ENCODE measurements around the gene TRAF3IP3. TPM values are rescaled to one million over a fixed set of nuclear protein-coding genes. Genes with fewer than 3 reads are reported as not detected.

TRAF3IP3 gene
- total RNA-seq, 1 experiment from 2014 or later, result not detected

DNA sequence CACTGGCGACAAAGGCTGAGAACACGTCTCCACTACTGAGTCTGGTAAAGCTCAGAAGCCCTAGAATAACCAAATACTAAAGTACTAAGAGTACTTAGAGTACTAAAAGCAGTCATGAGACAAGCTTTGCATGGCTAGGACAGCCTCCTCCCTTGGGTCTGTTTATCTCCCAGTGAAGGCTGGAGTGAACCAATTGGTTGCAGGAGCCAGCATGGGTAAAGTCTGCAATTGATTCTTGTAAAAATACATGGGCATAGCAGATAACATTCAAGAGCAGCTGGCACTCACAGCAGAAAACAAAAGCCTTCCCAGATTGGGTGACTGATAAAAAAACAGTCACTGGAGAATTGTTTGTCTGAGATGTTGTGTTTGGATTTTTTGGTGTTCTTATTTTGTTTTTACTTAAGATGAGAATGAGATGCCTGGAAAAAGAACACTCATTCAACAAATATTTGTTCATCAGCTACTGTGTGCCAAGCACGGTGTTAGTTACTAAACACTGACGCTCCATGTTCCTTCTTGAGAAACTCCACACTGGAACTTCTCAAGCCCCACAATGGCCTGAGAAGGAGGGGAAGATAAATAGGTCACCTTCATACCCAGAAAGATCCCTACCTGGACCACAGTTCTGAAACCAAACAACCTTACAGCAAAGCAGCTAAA lies 46.4 kb downstream of the TRAF3IP3 start:
- peaks cover 21 to 23% of the 10 kb centered on the region in 2 experiments for H3K4me1 Mint-ChIP-seq
- Histone ChIP-seq H3K9ac (ENCODE audit: extremely low read depth, insufficient read length, low read length) (no peak overlapping the region), H4K20me1 (ENCODE audit: control insufficient read depth, insufficient read depth, insufficient read length) (no peaks in the 10 kb centered on the region), H3K79me2 (ENCODE audit: insufficient read depth, low read length) (no peaks in the 10 kb centered on the region), H3K14ac (ENCODE audit: insufficient read depth, low read length) (no peak overlapping the region), H2BK20ac (ENCODE audit: low read depth, low read length, poor library complexity, severe bottlenecking) (no peak overlapping the region), H4K91ac (ENCODE audit: insufficient read length, low read depth, low read length) (no peak overlapping the region), H3K27ac (ENCODE audit: insufficient read length, low read depth, low read length) (no peak overlapping the region), H3K4me2 (ENCODE audit: insufficient read depth, insufficient read length, low read length) (no peak overlapping the region), H2BK120ac (ENCODE audit: low read depth, low read length, poor library complexity, severe bottlenecking) (no peak overlapping the region), H3K79me1 (ENCODE audit: insufficient read depth, low read depth, low read length, poor library complexity, severe bottlenecking) (no peaks in the 10 kb centered on the region), H3K4me1 (ENCODE audit: insufficient read depth, low read length) (no peaks in the 10 kb centered on the region), H2AFZ (ENCODE audit: low read length) (no peak overlapping the region), H3T11ph (ENCODE audit: low read length) (no peak overlapping the region), H4K5ac (ENCODE audit: insufficient read length, low read depth, low read length) (no peak overlapping the region), H3K23me2 (ENCODE audit: insufficient read length, low read depth, low read length, poor library complexity, severe bottlenecking) (peaks cover 8% of the 10 kb centered on the region), H3K9me3 (ENCODE audit: control insufficient read depth, low read depth, low read length) (no peaks in the 10 kb centered on the region), H3K18ac (ENCODE audit: insufficient read length, low read depth, low read length) (no peak overlapping the region), H2BK15ac (ENCODE audit: low read depth, low read length) (no peak overlapping the region), H3K27me3 (ENCODE audit: insufficient read depth, low read length) (no peaks in the 10 kb centered on the region), H2BK12ac (ENCODE audit: insufficient read length, low read depth, low read length) (no peak overlapping the region), H2AK5ac (ENCODE audit: insufficient read length, low read length) (no peak overlapping the region), H4K8ac (replicated peaks; ENCODE audit: insufficient read length, low read depth, low read length) (no peak overlapping the region), H3K23ac (ENCODE audit: insufficient read length, low read depth, low read length) (no peak overlapping the region), H3K4ac (ENCODE audit: low read depth, low read length) (no peak overlapping the region), H2BK5ac (ENCODE audit: insufficient read length, low read length) (no peak overlapping the region), H3K56ac (ENCODE audit: insufficient read length, low read depth, low read length) (no peak overlapping the region)
- no CpG with 5 or more reads among the region's 4 CpGs for WGBS (ENCODE audit: extremely low coverage, insufficient read length, low lambda C conversion rate)
- no peak for DNase-seq
- H3K4me3 Mint-ChIP-seq, result no peak overlapping the region
- peaks cover 0 to 3% (median 0%) of the 10 kb centered on the region in 3 experiments; a peak in 2 of 7 replicates for H3K36me3 Mint-ChIP-seq (ENCODE audit: insufficient read depth in 1 of 3, low read depth in 3 of 3)
- no peaks in the 10 kb centered on the region for H3K9me3 Mint-ChIP-seq
- peaks cover 2% of the 10 kb centered on the region for H3K27me3 Mint-ChIP-seq (ENCODE audit: low read depth)
- no peak overlapping the region for H3K27ac Mint-ChIP-seq
- TF ChIP-seq, protein P1, sequence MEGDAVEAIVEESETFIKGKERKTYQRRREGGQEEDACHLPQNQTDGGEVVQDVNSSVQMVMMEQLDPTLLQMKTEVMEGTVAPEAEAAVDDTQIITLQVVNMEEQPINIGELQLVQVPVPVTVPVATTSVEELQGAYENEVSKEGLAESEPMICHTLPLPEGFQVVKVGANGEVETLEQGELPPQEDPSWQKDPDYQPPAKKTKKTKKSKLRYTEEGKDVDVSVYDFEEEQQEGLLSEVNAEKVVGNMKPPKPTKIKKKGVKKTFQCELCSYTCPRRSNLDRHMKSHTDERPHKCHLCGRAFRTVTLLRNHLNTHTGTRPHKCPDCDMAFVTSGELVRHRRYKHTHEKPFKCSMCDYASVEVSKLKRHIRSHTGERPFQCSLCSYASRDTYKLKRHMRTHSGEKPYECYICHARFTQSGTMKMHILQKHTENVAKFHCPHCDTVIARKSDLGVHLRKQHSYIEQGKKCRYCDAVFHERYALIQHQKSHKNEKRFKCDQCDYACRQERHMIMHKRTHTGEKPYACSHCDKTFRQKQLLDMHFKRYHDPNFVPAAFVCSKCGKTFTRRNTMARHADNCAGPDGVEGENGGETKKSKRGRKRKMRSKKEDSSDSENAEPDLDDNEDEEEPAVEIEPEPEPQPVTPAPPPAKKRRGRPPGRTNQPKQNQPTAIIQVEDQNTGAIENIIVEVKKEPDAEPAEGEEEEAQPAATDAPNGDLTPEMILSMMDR (conservative IDR thresholded peaks at IDR 0.05), result no peak
